Colonic mucosa (tissue), 4 donors: Measurements from ENCODE around the gene ATP6V1G3. TPM values are rescaled to one million over a fixed set of nuclear protein-coding genes. Genes with fewer than 3 reads are reported as not detected.

ENCODE experiments used
- DNase-seq: peaks from one replicate; pipeline ENCODE4 v3.0.0-alpha.2; 2020
- H3K27ac ChIP-seq: fragments of 200-600 bp; one replicate; pipeline ENCODE4 v1.8.0; 2021
- H3K27me3 ChIP-seq: fragments of 200-600 bp; one replicate; pipeline ENCODE4 v1.8.0; 2021
- H3K36me3 ChIP-seq: fragments of 200-600 bp; one replicate; pipeline ENCODE4 v1.8.0; 2021
- H3K4me1 ChIP-seq: fragments of 200-600 bp; one replicate; pipeline ENCODE4 v1.8.0; 2021; ENCODE audit warnings: mild to moderate bottlenecking
- H3K4me3 ChIP-seq: fragments of 200-600 bp; one replicate; pipeline ENCODE4 v1.8.0; 2021
- H3K9ac ChIP-seq, 2 donors: one replicate each; pipeline ENCODE4 v1.7.0; 2013; ENCODE audit warnings: control low read depth in 2 of 2, low read depth in 2 of 2, low read length in 2 of 2
- H3K9me3 ChIP-seq: fragments of 200-600 bp; one replicate; pipeline ENCODE4 v1.8.0; 2021
- intact Hi-C: fragments of 100-400 bp; cut with DNase I; formaldehyde crosslinking; loops from one replicate; pipeline ENCODE4 v1.14.1; 2022
- total RNA-seq, 2 donors: library from RNA; stranded (reverse); fragmentation: NEBNext Ultra II Directional in 1 of 2; extraction: Animal tissue kit (Norgen Biotek cat#: 25700) in 1 of 2; gene quantifications; one replicate each; pipeline ENCODE4 v1.2.1, GENCODE V29; 2021
- TF ChIP-seq, protein P1 (sequence below): fragments of 200-600 bp; IDR thresholded peaks from one replicate; pipeline ENCODE4 v1.8.0; 2022; ENCODE audit warnings: antibody characterized with exemption, mild to moderate bottlenecking
- donor health status: healthy.
- donor health status: DM: no; HTN: no; CAD: no.
- donor health status: DM: no; HTN: no; CAD: no.

ATP6V1G3 gene
- total RNA-seq, 2 donors from 2014 or later = not detected

- intact Hi-C loops = no loop called here
Observed at GRCh38 chr1:198563583-198563982, 23.1 kb upstream of the ATP6V1G3 start.

DNA sequence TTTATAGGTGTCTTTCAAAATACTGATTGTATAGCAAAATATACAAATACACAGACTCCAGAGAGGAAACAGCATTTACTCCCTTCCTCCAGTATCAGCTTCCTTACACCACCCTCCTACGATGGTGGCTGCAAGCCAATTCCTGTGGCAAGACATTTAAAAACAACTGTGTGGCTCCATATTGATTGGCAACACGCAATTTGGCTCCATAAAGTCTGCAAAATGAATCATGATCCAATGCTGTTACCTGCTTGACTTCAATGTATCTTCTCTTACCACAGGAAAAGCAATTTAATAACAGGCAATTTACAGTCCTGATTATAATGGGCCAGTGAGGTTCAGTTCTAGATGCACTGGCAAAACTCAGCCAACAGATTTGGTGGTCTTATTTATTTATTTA, 19.7 kb upstream of the ATP6V1G3 start:
- H3K27ac ChIP-seq = no peak overlapping the region
- intact Hi-C loops = no loop called here
- H3K4me3 ChIP-seq = no peak overlapping the region
- H3K36me3 ChIP-seq = no peaks in the 10 kb centered on the region
- H3K9ac ChIP-seq = no peak overlapping the region
- DNase-seq = no peak
- H3K4me1 ChIP-seq = no peaks in the 10 kb centered on the region
- no peaks in the 10 kb centered on the region for H3K9me3 ChIP-seq
- TF ChIP-seq, protein P1, sequence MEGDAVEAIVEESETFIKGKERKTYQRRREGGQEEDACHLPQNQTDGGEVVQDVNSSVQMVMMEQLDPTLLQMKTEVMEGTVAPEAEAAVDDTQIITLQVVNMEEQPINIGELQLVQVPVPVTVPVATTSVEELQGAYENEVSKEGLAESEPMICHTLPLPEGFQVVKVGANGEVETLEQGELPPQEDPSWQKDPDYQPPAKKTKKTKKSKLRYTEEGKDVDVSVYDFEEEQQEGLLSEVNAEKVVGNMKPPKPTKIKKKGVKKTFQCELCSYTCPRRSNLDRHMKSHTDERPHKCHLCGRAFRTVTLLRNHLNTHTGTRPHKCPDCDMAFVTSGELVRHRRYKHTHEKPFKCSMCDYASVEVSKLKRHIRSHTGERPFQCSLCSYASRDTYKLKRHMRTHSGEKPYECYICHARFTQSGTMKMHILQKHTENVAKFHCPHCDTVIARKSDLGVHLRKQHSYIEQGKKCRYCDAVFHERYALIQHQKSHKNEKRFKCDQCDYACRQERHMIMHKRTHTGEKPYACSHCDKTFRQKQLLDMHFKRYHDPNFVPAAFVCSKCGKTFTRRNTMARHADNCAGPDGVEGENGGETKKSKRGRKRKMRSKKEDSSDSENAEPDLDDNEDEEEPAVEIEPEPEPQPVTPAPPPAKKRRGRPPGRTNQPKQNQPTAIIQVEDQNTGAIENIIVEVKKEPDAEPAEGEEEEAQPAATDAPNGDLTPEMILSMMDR = no peak
- no peaks in the 10 kb centered on the region for H3K27me3 ChIP-seq

More at GRCh38 chr1:198563583-198563982, 23.1 kb upstream of the ATP6V1G3 start:
- H3K4me3 ChIP-seq = no peak overlapping the region
- H3K27ac ChIP-seq = no peak overlapping the region
- no peaks in the 10 kb centered on the region for H3K9me3 ChIP-seq
- DNase-seq = no peak
- H3K4me1 ChIP-seq = no peaks in the 10 kb centered on the region
- no peak overlapping the region for H3K9ac ChIP-seq
- H3K27me3 ChIP-seq = no peaks in the 10 kb centered on the region
- TF ChIP-seq, protein P1 = no peak
- H3K36me3 ChIP-seq = no peaks in the 10 kb centered on the region

GRCh38 chr1:198559362-198559761, 18.9 kb upstream of the ATP6V1G3 start:
- DNase-seq = no peak
- H3K27ac ChIP-seq = no peak overlapping the region
- no peak overlapping the region for H3K9ac ChIP-seq
- TF ChIP-seq, protein P1 = no peak
- intact Hi-C loops = no loop called here
- H3K9me3 ChIP-seq = no peaks in the 10 kb centered on the region
- no peaks in the 10 kb centered on the region for H3K27me3 ChIP-seq
- no peak overlapping the region for H3K4me3 ChIP-seq
- H3K4me1 ChIP-seq = no peaks in the 10 kb centered on the region
- no peaks in the 10 kb centered on the region for H3K36me3 ChIP-seq

DNA sequence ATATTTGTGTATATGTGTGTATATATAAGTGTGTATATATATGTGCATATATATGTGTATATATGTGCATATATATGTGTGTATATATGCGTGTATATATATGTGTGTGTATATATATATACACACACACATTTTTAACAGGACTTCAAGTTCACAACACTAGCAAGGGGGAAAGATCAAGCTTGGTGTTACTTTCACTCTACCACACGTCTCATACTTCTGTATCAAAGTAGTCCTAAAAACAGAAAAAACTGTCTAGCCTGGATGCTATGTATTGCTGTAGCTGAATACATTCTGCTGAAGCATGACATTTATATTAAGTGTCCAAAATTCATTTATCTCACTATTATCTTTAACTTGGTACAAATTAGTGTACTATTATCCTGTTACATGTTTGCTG, 17.9 kb upstream of the ATP6V1G3 start:
- Histone ChIP-seq H3K36me3 (no peaks in the 10 kb centered on the region), H3K9ac (no peak overlapping the region), H3K27me3 (no peaks in the 10 kb centered on the region), H3K4me3 (no peak overlapping the region), H3K9me3 (no peaks in the 10 kb centered on the region), H3K27ac (no peak overlapping the region), H3K4me1 (no peaks in the 10 kb centered on the region)
- DNase-seq = no peak
- intact Hi-C loops = no loop called here
- TF ChIP-seq, protein P1 = no peak

DNA sequence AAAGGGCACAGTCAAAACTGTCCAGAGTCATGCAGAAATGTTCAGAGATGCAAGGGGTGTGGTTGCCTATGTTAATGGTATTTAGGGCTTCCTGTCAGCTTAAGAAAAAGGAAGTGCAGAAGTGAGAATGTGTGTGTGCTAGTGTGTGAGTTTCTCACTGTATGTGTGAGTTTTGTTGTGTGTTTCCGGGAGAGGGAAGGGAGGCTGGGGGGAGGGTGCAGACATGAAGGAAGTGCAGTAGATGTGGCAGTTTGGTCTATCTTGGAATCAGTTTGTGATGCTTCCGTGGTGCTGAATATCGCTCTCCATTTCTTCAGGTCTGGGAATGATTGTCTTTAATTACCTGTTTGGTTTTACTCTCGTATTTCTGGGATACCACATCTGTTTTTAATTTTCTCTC, 16.5 kb upstream of the ATP6V1G3 start:
- no peaks in the 10 kb centered on the region for H3K9me3 ChIP-seq
- H3K4me3 ChIP-seq = no peak overlapping the region
- no peak overlapping the region for H3K9ac ChIP-seq
- DNase-seq = peak; percentile 23
- intact Hi-C loops = no loop called here
- TF ChIP-seq, protein P1 = no peak
- no peak overlapping the region for H3K27ac ChIP-seq
- no peaks in the 10 kb centered on the region for H3K4me1 ChIP-seq
- no peaks in the 10 kb centered on the region for H3K27me3 ChIP-seq
- no peaks in the 10 kb centered on the region for H3K36me3 ChIP-seq
